Duodenal mucosa (tissue), 2 donors: ENCODE measurements around the gene KRT15.
A peak's percentile ranks its signal among the peaks of the same experiment; 100 is the strongest.
"Not testable (repeated sequence)": the region's sequence is repeated elsewhere in the genome, so short reads cannot be mapped to it uniquely, and the experiment has no call there.

Experiments
- H3K27ac ChIP-seq: one replicate; pipeline ENCODE4 v1.7.0; 2013; ENCODE audit warnings: low read depth, low read length
- H3K27me3 ChIP-seq, 2 donors: one replicate each; pipeline ENCODE4 v1.7.0; 2013; ENCODE audit warnings: low read length in 2 of 2, control low read depth in 1 of 2; ENCODE audit not compliant: insufficient read depth in 2 of 2, control insufficient read depth in 1 of 2
- H3K36me3 ChIP-seq, 2 donors: one replicate each; pipeline ENCODE4 v1.7.0; 2013; ENCODE audit warnings: low read length in 2 of 2, control low read depth in 1 of 2; ENCODE audit not compliant: insufficient read depth in 2 of 2, control insufficient read depth in 1 of 2
- H3K4me1 ChIP-seq, 2 donors: one replicate each; pipeline ENCODE4 v1.7.0; 2013; ENCODE audit warnings: low read length in 2 of 2, control low read depth in 1 of 2; ENCODE audit not compliant: insufficient read depth in 2 of 2, control insufficient read depth in 1 of 2
- H3K4me3 ChIP-seq, 2 donors: one replicate each; pipeline ENCODE4 v1.7.0; 2013; ENCODE audit warnings: low read length in 2 of 2, low read depth in 1 of 2
- H3K9ac ChIP-seq, 2 donors: one replicate each; pipeline ENCODE4 v1.7.0; 2013; ENCODE audit warnings: low read length in 2 of 2, low read depth in 1 of 2
- H3K9me3 ChIP-seq, 2 donors: one replicate each; pipeline ENCODE4 v1.7.0; 2013; ENCODE audit warnings: low read length in 2 of 2, control low read depth in 1 of 2; ENCODE audit not compliant: control insufficient read depth in 1 of 2

KRT15 gene

DNA sequence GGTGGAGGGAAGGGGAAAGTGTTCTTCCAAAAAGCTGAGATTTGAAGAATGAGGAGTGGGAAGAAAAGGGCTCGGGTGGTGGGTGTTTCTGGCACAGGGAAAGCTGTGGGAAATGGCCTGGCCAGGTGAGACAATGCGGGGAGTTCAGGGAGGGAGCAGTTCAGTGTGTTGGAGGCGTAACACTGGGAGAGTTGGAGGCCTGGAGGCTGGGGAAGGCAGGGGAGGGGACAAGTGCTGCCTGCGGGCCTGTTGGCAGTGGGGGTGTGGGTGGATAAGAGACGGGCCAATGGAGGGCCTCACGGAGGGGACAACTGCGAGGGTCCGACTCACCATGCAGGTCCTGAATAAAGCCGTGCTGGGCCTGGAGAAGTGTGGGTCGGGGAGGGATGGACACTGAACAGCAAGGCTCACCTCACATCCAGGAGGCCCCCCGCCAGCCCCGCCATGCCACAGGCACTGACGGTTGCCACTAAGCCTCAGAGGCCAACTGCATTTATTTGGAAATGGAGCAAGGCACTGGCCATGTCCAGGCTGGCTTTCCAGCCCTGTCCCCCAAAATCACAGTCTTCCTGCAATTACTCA, 27.2 kb upstream of the KRT15 start:
- Histone ChIP-seq H3K36me3 (no peaks in the 10 kb centered on the region), H3K9me3 (no peaks in the 10 kb centered on the region), H3K27ac (no peak overlapping the region), H3K4me3 (no peak overlapping the region), H3K27me3 (no peaks in the 10 kb centered on the region), H3K9ac (no peak overlapping the region), H3K4me1 (peaks cover 59 to 61% of the 10 kb centered on the region in 2 donors)

DNA sequence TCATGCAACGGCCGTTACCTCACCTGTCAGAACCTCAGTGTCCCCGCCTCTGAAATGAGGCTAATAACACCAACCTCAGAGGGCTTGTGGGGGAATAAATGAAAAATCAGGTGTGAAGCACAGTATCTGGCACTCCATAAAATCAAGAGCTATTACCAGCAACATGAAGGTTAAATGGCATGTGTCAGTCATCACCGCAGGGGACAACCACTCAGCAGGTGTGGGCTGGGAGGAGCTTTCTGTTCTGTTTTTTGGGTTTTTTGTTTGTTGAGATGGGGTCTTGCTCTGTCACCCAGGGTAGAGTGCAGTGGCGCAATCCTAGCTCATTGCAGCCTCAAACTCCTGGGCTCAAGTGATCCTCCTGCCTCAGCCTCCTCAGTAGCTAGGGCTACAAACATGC, 26.2 kb upstream of the KRT15 start:
- Histone ChIP-seq H3K9me3 (no peaks in the 10 kb centered on the region), H3K4me3 (no peak overlapping the region), H3K27me3 (no peaks in the 10 kb centered on the region), H3K27ac (no peak overlapping the region), H3K4me1 (peaks cover 57 to 62% of the 10 kb centered on the region in 2 donors), H3K9ac (no peak overlapping the region), H3K36me3 (no peaks in the 10 kb centered on the region)

GRCh38 chr17:41544491-41544892, 25.8 kb upstream of the KRT15 start:
- Histone ChIP-seq H3K27me3 (no peaks in the 10 kb centered on the region), H3K36me3 (no peaks in the 10 kb centered on the region), H3K4me1 (peaks cover 53 to 58% of the 10 kb centered on the region in 2 donors), H3K27ac (peak overlapping the region; percentile 58), H3K4me3 (no peak overlapping the region), H3K9me3 (no peaks in the 10 kb centered on the region), H3K9ac (peak overlapping the region in 1 of 2 donors; percentile 9)

GRCh38 chr17:41542786-41543185, 24.1 kb upstream of the KRT15 start:
- not testable (repeated sequence) for H3K27ac ChIP-seq, H3K9me3 ChIP-seq, H3K9ac ChIP-seq, H3K4me3 ChIP-seq, H3K36me3 ChIP-seq, H3K27me3 ChIP-seq
- H3K4me1 ChIP-seq, result peaks cover 36 to 42% of the 10 kb centered on the region in 2 donors

DNA sequence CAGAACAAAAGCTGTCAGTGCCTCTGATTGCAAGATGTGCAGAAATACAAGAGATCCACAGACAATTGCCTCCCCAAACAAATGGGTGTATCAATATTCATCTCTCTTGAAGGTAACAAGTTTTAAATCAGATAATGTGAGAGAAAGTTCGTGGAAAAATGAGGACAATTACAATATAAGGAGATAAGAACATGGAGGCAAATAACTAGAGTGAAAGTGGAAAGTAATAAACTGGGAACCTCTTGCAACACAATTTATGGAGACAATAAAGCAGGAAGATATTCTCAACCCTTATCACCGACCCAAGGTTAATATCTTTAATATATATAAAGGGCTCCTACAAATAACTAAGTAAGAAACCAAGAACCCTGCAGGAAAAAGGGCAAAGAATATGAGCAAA, 23.7 kb upstream of the KRT15 start:
- Histone ChIP-seq H3K9ac (no peak overlapping the region), H3K4me1 (peaks cover 31 to 38% of the 10 kb centered on the region in 2 donors), H3K36me3 (no peaks in the 10 kb centered on the region), H3K27ac (no peak overlapping the region), H3K4me3 (no peak overlapping the region), H3K9me3 (no peaks in the 10 kb centered on the region), H3K27me3 (no peaks in the 10 kb centered on the region)

DNA sequence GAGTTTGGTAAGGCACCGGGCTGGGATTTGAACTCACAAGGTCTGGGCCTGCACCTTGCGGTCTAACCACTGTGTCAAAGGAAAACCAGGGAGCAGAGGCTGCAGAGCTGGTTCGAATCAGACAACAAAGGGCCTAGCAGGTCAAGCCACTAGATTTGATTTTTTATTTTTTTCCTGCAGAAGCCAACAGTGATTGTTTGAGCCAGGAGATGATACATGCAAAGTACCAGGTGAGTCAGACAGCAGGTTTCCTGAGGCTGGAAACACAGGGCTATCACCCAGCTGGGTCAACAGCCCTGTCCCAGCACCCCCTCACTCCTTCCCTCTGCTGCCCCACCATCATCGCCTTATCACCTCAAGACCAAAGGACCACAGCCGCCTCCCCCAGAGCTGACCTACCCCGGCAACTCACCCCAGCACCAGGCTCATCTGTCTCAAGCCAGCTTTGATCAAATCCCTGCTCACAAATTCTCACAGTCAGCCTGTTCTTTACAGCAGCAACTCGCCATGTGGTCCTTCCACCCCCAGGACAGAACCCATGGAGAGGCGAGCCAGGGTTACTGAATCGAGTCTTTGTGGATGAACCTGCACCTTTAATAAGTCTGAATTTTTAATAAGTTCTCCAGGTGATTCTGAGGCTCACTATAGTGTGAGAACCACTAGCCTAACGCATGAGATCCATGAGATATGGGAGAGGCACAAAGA, 22.4 kb upstream of the KRT15 start:
- Histone ChIP-seq H3K27me3 (peaks cover 0 to 1% of the 10 kb centered on the region in 2 donors), H3K4me3 (no peak overlapping the region), H3K9ac (no peak overlapping the region), H3K4me1 (peaks cover 30 to 33% of the 10 kb centered on the region in 2 donors), H3K9me3 (no peaks in the 10 kb centered on the region), H3K36me3 (no peaks in the 10 kb centered on the region), H3K27ac (no peak overlapping the region)

DNA sequence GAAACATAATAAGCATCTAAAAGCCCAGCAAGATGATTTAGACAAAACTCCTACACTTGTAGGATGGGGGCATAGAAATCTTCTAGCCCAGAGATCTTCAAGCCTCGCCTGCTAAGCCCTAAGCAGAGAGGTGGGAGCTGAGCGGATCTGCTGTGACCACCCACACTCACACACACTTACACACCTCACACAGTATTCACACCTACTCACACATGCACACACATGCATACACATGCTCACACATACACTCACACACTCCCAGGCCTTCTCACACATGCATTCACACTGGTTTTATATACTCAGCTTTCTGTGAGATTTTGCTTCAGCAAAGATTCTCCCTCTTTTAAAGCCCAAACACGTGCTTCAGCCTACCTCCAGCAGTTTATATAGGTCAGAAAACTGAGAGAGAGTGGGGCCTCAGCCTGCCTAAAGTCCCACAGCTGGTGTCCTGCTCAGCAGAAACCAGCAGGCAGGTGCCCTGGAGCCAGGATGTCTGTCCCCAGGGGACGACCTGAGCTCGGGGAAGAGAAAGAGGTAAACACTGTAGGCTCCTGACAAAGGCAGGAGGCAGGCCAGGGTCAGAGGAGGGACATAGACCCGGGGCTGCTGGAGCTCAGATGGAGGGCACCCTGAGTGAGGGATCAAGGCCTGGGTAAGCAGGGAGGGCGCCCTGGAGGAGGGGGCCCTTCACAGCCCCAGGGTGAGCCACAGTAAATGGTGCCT, 21.4 kb upstream of the KRT15 start:
- Histone ChIP-seq H3K27me3 (peaks cover 0 to 3% of the 10 kb centered on the region in 2 donors), H3K4me3 (no peak overlapping the region)

GRCh38 chr17:41539071-41539492, 20.4 kb upstream of the KRT15 start:
- Histone ChIP-seq H3K4me3 (no peak overlapping the region), H3K9me3 (no peaks in the 10 kb centered on the region), H3K4me1 (peaks cover 27 to 30% of the 10 kb centered on the region in 2 donors), H3K9ac (no peak overlapping the region), H3K27me3 (peaks cover 0 to 3% of the 10 kb centered on the region in 2 donors), H3K36me3 (no peaks in the 10 kb centered on the region), H3K27ac (no peak overlapping the region)

More for the DNA sequence above, 21.4 kb upstream of the KRT15 start:
- H3K36me3 ChIP-seq, result no peaks in the 10 kb centered on the region
- H3K9me3 ChIP-seq, result no peaks in the 10 kb centered on the region
- H3K9ac ChIP-seq, result no peak overlapping the region
- no peak overlapping the region for H3K27ac ChIP-seq
- H3K4me1 ChIP-seq, result peaks cover 36 to 39% of the 10 kb centered on the region in 2 donors

GRCh38 chr17:41538565-41538991, 19.9 kb upstream of the KRT15 start:
- Histone ChIP-seq H3K9me3 (no peaks in the 10 kb centered on the region), H3K27ac (no peak overlapping the region), H3K4me3 (no peak overlapping the region), H3K9ac (no peak overlapping the region), H3K27me3 (peaks cover 0 to 3% of the 10 kb centered on the region in 2 donors), H3K4me1 (peaks cover 25 to 28% of the 10 kb centered on the region in 2 donors), H3K36me3 (no peaks in the 10 kb centered on the region)

GRCh38 chr17:41537990-41538389, 19.3 kb upstream of the KRT15 start:
- Histone ChIP-seq H3K9me3 (no peaks in the 10 kb centered on the region), H3K27me3 (peaks cover 0 to 3% of the 10 kb centered on the region in 2 donors), H3K4me1 (peaks cover 20 to 26% of the 10 kb centered on the region in 2 donors)

More at GRCh38 chr17:41537990-41538389, 19.3 kb upstream of the KRT15 start:
- no peaks in the 10 kb centered on the region for H3K36me3 ChIP-seq
- H3K9ac ChIP-seq, result no peak overlapping the region
- H3K4me3 ChIP-seq, result no peak overlapping the region
- H3K27ac ChIP-seq, result no peak overlapping the region
